BJ (cell line): ENCODE measurements around the gene FCHSD2. TPM values are rescaled to one million over a fixed set of nuclear protein-coding genes. Genes with fewer than 3 reads are reported as not detected.

Source experiments
- CTCF ChIA-PET: fragments of 350-600 bp; formaldehyde crosslinking; extraction: SDS; loops from one replicate; lab custom pipeline; 2021; ENCODE audit warnings: antibody characterized with exemption, inconsistent platforms; lab: Yijun Ruan, JAX
- POLR2A ChIA-PET: fragments of 300-600 bp; sonication (Branson Sonifier 250); formaldehyde crosslinking; extraction: SDS; loops from one replicate; lab custom pipeline; 2021; ENCODE audit warnings: antibody characterized with exemption; lab: Charles Lee
- DNase-seq: peaks from one replicate; pipeline ENCODE4 v3.0.0-alpha.2; 2011; ENCODE audit warnings: low read depth
- H3K27me3 ChIP-seq: 2 replicates; pipeline ENCODE4 v1.6.0; 2011; ENCODE audit warnings: low read length; ENCODE audit not compliant: control insufficient read depth, insufficient read depth
- H3K36me3 ChIP-seq: 2 replicates; pipeline ENCODE4 v1.5.1; 2011; ENCODE audit warnings: low read length; ENCODE audit not compliant: control insufficient read depth, insufficient read depth
- H3K4me3 ChIP-seq: 2 replicates; pipeline ENCODE4 v1.5.1; 2011; ENCODE audit warnings: low read depth, mild to moderate bottlenecking, control low read depth, low read length
- CTCF ChIP-seq: IDR thresholded peaks from 2 replicates; pipeline ENCODE4 v1.5.1; 2011; ENCODE audit warnings: low read depth, mild to moderate bottlenecking, control low read depth, inconsistent platforms, low read length, moderate library complexity; ENCODE audit not compliant: insufficient read depth
- polyA plus RNA-seq: library from polyadenylated mRNA; depleted of rRNA; stranded (reverse); fragments of >200 nt; gene quantifications from 2 replicates; pipeline ENCODE4 v1.2.3, GENCODE V29; 2011

FCHSD2 gene
- polyA plus RNA-seq, 1 experiment = 24.9 TPM

GRCh38 chr11:72974487-72975205, 167.5 kb downstream of the FCHSD2 start:
- CTCF ChIA-PET = no interaction called here
- Histone ChIP-seq H3K36me3 (0 out of 2 replicates have a peak, but pooled peaks cover 1% of the 10 kb centered on the region), H3K27me3 (no peaks in the 10 kb centered on the region), H3K4me3 (no peak overlapping the region)
- POLR2A ChIA-PET = no interaction called here
- TF ChIP-seq CTCF = no peak
- no peak for DNase-seq

DNA sequence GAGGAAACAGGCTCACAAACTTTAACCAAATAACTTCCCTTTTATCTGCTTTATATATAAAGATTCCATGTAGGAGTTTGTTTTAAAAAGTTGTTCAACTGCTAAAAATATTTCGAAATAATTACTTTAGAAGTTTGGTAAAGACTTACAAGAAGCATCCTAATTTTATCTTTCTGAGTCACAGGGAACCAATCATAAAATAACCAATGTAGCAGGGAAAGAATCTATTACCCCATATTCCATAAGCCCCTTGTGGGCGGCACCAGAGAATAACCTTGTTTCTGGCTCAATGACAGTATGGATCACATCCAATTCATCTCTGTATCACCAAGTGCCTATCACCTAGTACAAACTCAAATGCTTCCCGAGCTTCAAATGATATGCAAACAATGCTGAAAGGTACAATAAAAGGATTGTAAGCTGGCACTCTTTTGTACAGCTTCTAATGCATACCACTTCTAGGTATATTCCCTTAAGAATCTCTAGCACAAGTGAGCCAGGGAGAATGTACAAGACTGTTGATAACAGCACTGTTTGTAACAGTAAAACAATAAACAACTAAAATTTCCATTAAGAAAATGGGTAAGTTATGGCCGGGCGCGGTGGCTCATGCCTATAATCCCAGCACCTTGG, 169.5 kb downstream of the FCHSD2 start:
- no peaks in the 10 kb centered on the region for H3K27me3 ChIP-seq
- H3K36me3 ChIP-seq = no peaks in the 10 kb centered on the region
- ChIA-PET CTCF (interaction anchor here (1.2 kb wide), 2 partner anchors 17 to 170 kb away, joined by 3 to 4 read pairs; partner anchors contain the start of gene FCHSD2), POLR2A (no interaction called here)
- no peak for DNase-seq
- H3K4me3 ChIP-seq = no peak overlapping the region
- TF ChIP-seq CTCF = no peak

DNA sequence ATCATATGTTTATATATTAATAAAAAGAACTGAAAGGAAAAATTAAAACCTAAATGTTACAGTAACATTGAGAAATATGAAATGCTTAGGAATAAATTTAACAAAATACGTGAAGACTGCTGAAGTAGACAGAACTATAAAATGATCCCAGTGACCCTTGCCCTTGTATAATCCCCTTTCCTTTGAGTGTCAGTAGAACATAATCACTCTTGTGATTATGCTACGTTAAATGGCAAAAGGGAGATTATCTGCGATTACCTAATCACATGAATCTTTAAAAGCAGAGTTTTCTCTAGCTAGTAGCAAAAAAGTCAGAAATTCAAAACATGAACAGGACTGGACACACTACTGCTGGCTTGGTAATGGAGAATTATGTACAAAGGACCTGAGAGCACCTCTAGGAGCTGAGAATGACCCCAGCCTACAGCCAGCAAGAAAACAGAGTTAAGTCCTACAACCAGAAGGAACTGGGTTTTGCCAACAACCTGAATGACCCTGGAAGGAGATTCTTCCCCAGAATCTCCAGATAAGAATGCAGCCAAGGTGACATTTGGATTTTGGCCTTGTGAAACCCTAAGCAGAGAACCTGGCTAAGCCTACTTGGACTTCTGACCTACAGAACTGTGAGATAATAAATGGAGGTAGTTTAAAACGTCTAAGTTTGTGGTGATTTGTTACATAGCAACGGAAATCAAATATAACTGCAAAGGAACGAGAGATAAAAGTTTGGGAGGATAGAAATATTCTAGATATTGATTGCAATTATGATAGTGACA, 170.7 kb downstream of the FCHSD2 start:
- DNase-seq = no peak
- ChIA-PET CTCF (interaction anchor here (0.6 to 1.2 kb wide), 2 partner anchors 157 to 171 kb away, joined by 3 to 4 read pairs; partner anchors contain the start of genes ATG16L2 and FCHSD2), POLR2A (no interaction called here)
- Histone ChIP-seq H3K27me3 (no peaks in the 10 kb centered on the region), H3K36me3 (no peaks in the 10 kb centered on the region), H3K4me3 (no peak overlapping the region)
- TF ChIP-seq CTCF = no peak

DNA sequence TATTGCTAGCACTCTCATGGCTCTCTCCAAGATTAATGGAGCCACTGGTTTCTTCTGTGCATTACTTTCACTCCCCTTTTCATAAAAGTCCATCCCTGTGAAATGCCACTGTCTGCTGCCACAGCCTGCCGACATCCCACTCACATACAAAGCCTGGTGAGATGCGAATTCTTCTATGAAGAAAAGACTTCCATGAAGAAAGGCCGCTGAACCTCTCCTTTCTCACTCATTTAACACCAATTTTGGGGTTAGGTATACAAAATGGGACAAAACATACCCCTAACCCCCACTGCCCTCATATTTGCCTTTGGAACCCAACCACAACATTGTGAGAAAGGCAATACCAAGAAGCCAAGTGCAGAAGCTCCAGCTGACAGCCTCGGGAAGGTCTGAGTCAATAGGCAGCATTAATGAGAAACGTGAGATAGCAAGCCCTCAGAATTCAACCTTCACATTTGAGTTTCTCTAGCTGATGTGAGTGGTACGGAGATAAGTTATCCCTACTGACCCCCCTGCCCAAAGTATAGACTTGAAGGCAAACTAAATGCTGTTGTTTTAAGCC, 171.5 kb downstream of the FCHSD2 start:
- DNase-seq = no peak
- POLR2A ChIA-PET = no interaction called here
- Histone ChIP-seq H3K36me3 (no peaks in the 10 kb centered on the region), H3K4me3 (no peak overlapping the region), H3K27me3 (no peaks in the 10 kb centered on the region)
- TF ChIP-seq CTCF = no peak
- CTCF ChIA-PET = interaction anchor here (0.6 kb wide), 1 partner anchor 156 kb away, joined by 3 read pairs; the partner anchor contains the start of gene ATG16L2
